ENCODE measurements around the gene NAALADL2.
"Not testable (repeated sequence)": the region's sequence is repeated elsewhere in the genome, so short reads cannot be mapped to it uniquely, and the experiment has no call there.

Gene NAALADL2

DNA sequence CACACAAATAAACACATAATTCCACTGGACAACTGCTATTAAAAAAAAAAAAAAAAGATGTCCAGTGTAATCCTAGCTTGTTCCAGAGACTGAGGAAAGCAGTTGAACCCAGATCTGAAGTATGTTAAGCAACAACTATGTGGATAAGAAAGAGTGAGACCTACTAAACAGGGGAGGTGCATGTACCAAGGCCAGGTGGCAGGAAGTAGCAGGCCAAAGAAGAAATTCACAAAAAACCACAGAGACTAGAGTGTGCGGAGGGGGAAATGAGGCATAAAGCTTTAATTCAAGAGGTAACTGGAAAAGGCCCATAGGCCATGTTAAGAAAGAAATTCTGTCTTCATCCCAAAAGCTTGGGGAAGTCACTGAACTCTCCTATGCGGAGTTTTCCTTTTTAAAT, 490.0 kb downstream of the NAALADL2 start:
- in situ Hi-C loops (cut with HindIII; ENCODE audit: low pct_ligation_motif_present, low pct_unique_long_range_greater_than_20kb, low sequenced_read_pairs) = no loop called here
- no peak for DNase-seq

DNA sequence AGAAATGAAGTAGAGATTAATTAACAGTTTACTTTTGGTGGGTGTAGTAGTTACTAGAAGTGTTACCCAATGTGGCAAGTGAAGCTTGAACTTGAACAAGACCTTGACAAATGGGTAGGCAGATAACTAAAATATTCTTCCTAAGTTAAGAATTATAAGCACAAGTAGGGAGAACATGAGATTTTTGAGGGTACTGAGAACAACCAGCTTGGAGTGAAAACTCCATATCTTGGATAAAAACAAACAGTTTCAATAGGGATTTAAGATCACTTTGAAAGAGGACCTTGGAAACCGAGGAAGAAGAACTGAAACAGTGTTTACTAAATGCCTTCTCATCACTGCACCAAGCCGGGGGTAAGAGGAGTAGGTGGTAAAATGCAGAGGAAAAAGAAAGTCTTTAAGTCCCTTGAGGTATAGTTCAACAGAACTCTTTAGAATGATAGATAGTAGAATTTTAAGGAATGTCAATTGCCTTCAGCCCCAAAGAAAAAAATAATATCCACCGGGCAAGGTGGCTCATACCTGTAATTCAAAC, 496.7 kb downstream of the NAALADL2 start:
- in situ Hi-C loops (cut with HindIII; ENCODE audit: low pct_ligation_motif_present, low pct_unique_long_range_greater_than_20kb, low sequenced_read_pairs) = no loop called here
- no peak for DNase-seq

DNA sequence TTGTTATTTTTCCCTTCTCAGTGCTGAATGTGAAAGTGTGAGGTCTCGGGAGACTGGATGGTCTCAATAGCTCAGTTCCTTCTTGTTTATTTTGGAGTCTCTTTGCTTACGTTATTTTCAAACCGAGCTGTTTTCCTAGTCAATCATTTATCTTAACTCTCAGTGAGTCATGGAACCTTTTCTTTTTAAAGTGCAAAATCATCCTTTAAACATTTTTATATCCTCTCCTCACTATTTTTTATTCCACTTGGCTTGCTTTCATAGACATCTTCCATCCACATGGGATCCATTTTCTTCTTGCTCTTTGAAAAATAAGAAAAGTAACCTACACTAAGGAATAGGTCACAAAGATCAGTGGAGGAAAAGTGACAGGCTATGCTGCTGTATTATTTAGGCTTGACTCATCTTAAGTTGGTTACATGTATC, 497.8 kb downstream of the NAALADL2 start:
- peak; percentile 6 for DNase-seq
- in situ Hi-C loops (cut with HindIII; ENCODE audit: low pct_ligation_motif_present, low pct_unique_long_range_greater_than_20kb, low sequenced_read_pairs) = no loop called here

DNA sequence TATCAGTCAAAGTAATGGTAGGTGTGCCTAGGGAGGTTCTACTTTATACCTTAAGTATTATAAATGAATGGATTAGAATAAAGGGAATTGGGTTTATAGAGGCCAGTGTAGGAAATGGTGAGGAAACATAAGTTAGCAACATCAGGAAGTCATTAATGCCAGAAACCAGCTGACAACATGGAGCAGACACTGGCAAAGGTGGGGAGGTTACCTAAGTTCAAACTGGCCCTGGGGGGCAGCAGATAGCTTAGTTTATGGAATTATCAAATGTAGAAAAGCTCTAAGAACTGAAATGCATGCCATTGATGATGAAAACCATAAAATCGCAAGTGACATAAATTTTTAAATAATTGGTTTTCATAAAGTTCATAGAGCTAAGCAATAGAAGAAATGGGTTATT, 498.6 kb downstream of the NAALADL2 start:
- in situ Hi-C loops (cut with HindIII; ENCODE audit: low pct_ligation_motif_present, low pct_unique_long_range_greater_than_20kb, low sequenced_read_pairs) = no loop called here
- DNase-seq = no peak

DNA sequence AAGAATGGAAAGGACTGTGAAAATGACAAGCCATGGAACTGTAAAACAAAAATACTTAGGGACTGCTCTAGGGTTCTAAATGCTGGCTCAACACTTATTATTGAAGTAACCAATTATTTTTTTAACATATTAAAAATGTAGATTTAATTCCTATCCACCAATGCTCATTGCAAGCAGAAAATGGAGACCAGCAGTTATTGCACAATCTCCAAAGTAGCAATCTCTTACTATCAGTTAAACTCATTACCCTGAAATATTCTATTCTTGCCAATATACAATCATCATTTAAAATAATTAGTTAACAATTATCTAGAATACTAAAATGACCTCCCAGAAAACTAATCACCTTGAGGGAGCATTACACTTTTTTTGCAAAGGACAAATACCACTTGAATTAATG, 499.8 kb downstream of the NAALADL2 start:
- no peak for DNase-seq
- in situ Hi-C loops (cut with HindIII; ENCODE audit: low pct_ligation_motif_present, low pct_unique_long_range_greater_than_20kb, low sequenced_read_pairs) = no loop called here

DNA sequence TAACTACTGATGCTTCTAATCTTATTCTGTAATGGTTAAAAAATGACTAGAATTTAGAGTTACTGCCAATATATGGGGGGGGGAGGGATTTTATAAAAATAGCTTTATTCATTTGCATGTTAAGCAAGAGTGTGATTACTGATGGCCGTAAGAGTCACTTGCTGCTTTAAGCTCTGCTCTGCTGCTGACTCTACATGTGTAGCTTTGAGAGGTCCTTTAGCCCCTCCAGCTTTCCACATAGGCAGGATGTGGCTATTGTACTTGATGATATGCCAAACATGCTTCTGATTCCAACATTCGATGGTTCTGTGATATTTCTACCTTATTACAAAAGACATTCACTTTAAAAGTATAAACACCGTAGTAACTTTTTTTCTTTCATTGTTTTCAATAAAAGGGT, 511.3 kb downstream of the NAALADL2 start:
- in situ Hi-C loops (cut with HindIII; ENCODE audit: low pct_ligation_motif_present, low pct_unique_long_range_greater_than_20kb, low sequenced_read_pairs); DNase-seq: not testable (repeated sequence)

DNA sequence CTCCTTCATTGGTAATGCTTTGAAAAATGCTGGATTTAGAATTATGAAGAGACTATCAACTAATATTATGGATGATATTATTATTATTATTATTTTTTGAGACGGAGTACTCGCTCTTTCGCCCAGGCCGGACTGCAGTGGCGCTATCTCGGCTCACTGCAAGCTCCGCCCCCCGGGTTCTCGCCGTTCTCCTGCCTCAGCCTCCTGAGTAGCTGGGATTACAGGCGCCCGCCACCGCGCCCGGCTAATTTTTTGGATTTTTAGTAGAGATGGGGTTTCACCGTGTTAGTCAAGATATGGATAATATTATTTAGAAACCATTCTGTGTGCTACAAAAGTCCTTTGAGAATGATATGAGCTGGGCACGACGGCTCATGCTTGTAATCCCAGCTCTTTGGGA, 512.1 kb downstream of the NAALADL2 start:
- in situ Hi-C loops (cut with HindIII; ENCODE audit: low pct_ligation_motif_present, low pct_unique_long_range_greater_than_20kb, low sequenced_read_pairs); DNase-seq: not testable (repeated sequence)

DNA sequence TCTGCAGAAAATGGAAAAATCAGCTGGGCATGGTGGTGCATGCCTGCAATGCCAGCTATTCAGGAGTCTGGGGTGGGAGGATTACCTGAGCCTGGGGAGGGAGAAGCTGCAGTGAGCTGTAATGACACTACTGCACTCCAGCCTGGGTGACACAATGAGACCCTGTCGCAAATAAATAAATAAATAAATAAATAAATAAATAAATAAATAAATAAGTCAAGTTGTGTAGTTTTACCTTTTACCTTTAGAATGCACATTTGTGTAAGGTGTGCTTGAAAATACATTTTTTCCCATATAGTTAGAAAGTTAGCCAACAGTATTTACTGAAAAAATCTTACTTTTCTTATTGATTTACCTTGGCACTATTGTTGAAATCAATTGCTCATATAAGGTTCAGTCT, 515.6 kb downstream of the NAALADL2 start:
- in situ Hi-C loops (cut with HindIII; ENCODE audit: low pct_ligation_motif_present, low pct_unique_long_range_greater_than_20kb, low sequenced_read_pairs) = no loop called here
- DNase-seq = no peak

DNA sequence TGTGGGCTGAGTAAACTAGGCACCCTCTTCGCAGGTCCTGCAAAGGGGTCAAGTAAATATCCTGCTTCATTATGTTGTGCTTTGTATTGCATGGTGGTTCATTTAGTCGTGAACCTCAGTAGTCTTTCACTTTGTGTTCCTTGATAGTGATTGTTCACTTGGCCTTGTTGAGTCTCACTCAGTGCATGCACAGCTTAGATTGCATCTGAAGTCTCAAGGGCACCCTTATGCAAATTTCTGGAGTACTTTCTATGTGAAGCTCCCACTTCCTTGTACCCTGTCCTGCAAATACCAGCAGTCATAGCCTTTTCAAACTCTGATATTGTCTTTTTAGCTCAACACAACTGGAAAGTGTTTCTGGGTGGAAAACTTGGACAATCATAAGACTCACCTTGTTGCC, 519.2 kb downstream of the NAALADL2 start:
- in situ Hi-C loops (cut with HindIII; ENCODE audit: low pct_ligation_motif_present, low pct_unique_long_range_greater_than_20kb, low sequenced_read_pairs) = no loop called here
- no peak for DNase-seq

DNA sequence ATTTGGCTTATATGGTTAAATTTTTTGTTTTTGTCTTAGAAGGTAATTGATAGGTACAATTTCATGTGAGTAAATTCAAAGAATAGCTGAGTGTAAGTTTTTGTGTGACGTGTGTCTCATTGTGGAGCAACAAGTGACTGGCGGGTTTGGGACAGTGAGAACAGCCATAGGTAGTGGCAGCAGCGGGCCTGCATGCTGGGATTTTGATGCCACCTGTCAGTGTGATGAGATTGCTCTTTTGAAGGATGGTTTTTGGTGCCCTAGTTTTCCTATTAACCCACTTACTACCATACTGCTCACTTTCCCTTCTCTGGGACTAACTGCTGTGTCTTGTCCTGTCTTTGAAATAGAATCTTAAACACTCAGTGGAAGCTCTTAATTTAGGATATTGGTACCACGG, 522.6 kb downstream of the NAALADL2 start:
- no peak for DNase-seq
- in situ Hi-C loops (cut with HindIII; ENCODE audit: low pct_ligation_motif_present, low pct_unique_long_range_greater_than_20kb, low sequenced_read_pairs) = no loop called here

DNA sequence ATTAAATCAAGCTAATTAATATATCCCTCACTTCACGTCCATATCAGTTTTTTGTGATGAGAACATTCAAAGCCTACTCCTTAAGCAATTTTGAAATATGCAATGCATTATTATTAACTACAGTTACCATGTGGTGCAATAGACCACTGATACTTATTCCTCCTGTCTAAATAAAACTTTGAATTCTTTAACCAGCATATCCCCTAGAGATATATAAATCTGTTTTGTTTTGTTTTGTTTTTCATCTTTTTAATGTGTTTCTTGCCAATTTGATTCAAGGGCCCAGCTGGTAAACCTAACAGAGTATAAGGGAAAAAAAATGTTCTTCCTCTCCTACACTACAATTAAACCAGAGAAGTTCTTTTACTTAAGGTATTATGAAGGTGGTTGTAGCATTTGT, 524.2 kb downstream of the NAALADL2 start:
- in situ Hi-C loops (cut with HindIII; ENCODE audit: low pct_ligation_motif_present, low pct_unique_long_range_greater_than_20kb, low sequenced_read_pairs) = no loop called here
- DNase-seq = no peak

DNA sequence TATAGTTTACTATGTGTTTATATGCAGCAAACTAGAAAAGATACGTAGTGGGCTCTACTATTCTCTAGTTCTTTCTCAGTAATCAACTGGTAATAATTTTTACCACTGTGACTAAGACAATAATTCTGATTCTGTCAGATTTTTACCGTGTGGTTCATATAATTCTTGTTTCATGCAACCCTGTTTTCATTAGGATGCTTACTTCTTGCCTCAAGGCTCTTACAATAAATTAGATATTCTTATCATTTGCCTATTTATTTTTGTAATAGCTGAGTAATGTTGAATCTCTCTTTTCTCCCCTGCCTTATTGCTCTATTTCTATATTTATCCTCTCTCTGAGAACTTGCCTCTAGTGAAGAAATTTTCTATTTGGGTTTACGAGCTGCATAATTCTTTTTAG, 524.7 kb downstream of the NAALADL2 start:
- DNase-seq = no peak
- in situ Hi-C loops (cut with HindIII; ENCODE audit: low pct_ligation_motif_present, low pct_unique_long_range_greater_than_20kb, low sequenced_read_pairs) = no loop called here

DNA sequence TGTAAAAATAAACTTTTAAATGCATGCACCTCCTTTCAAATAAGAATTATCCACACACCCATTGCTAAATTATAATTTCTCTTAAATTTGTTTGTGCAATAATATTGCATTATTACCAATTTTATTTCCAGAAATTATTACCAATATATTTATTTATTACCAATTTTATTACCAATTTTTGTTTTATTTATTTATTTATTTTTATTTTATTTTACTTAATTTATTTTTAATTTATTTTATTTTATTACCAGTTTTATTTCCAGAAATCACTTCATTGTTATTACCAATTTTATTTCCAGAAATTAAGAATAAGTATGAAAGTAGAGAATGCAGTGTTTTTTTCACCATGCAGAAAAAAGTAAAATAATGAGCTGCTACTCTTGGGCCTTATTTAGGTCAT, 525.4 kb downstream of the NAALADL2 start:
- no peak for DNase-seq
- in situ Hi-C loops (cut with HindIII; ENCODE audit: low pct_ligation_motif_present, low pct_unique_long_range_greater_than_20kb, low sequenced_read_pairs) = no loop called here

DNA sequence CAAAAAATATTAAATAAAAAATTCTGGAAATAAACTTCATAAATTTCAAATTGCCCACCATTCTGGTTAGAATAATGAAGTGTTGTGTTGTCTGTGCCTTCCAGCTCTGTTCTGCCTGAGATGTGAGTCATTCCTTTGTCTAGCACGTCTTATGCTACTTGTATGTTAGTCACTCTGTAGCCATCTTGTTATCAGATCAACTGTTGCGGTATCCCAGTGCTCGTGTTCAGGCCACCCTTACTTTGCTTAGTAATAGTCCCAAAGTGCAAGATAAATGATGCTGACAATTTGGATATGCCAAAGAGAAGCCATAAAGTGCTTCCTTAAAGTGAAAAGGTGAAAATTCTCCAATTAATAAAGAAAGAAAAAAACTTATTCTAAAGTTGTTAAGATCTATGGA, 527.5 kb downstream of the NAALADL2 start:
- no peak for DNase-seq
- in situ Hi-C loops (cut with HindIII; ENCODE audit: low pct_ligation_motif_present, low pct_unique_long_range_greater_than_20kb, low sequenced_read_pairs) = no loop called here

DNA sequence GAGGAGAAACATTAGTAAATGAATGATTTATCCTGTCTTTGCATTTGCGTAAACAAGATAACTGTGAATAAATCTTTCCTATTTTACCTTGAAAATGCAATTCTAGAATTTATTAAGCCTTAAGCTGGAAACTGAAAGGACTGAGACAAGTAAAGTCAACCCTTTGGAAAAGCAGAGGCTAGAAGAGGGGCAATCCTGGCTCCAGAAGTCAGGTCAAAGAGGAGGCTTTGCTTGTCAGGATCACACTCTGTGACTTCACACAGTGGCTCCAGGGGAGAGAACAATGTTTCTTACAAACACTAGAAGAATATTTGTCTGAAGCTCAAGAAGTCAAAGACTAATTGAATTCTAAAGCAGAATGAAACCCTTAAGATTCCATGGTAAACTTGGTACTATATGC, 530.4 kb downstream of the NAALADL2 start:
- no peak for DNase-seq
- in situ Hi-C loops (cut with HindIII; ENCODE audit: low pct_ligation_motif_present, low pct_unique_long_range_greater_than_20kb, low sequenced_read_pairs) = no loop called here

DNA sequence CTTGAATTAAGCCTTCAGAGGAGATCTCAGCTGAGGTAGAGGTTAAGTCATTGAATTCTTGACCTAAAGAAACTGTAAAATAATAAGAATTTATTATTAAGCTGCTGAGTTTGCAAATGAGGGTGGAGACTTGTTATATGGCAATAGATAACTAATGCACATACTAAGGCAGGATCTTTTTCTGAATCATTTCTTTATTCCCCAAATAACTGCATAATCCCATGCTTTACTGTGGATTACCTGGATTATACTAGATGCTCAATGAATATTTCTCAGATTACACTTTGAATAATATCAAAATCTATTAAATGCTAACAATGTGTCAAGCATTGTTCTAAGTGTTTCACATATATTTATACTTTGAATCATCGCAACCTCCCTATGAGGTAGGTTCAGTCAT, 532.5 kb downstream of the NAALADL2 start:
- in situ Hi-C loops (cut with HindIII; ENCODE audit: low pct_ligation_motif_present, low pct_unique_long_range_greater_than_20kb, low sequenced_read_pairs) = no loop called here
- DNase-seq = no peak

DNA sequence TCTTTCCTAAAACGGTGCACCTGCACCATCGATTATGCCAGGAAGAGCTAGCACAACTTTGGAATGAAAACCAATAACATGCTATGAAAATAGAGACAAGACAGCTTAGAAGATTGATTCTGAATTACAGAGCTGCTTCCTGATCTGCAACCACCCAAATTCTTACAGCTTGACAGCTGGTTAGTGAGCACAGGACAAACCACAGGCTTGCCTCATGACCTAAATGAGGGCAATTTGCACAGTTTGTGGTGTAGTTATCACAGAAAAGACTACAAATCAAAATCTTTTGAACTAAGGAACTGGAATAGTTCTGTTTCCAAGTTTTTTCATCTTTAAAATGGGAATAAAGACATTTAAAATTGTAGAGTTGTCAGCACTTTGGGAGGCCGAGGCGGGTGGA, 533.5 kb downstream of the NAALADL2 start:
- in situ Hi-C loops (cut with HindIII; ENCODE audit: low pct_ligation_motif_present, low pct_unique_long_range_greater_than_20kb, low sequenced_read_pairs) = no loop called here
- DNase-seq = no peak

DNA sequence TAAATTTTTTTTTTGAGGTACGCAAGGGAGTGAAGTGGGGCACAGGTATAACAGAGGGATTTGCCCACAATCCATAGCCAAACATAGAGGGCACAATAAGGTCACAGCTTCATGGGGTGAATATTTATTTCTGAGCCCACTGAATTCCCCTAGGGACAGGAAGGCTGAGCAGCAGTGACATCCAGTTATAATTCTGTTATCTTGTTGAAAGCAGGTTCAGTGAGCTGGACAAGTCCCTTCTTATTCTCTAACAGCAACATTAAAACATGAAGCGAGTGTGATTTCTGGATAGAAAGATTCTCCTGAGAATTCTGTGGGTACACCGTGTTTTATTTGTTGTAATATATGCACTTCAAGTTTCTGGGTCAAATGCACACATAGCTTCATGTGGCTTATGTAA, 538.2 kb downstream of the NAALADL2 start:
- in situ Hi-C loops (cut with HindIII; ENCODE audit: low pct_ligation_motif_present, low pct_unique_long_range_greater_than_20kb, low sequenced_read_pairs) = no loop called here
- no peak for DNase-seq

DNA sequence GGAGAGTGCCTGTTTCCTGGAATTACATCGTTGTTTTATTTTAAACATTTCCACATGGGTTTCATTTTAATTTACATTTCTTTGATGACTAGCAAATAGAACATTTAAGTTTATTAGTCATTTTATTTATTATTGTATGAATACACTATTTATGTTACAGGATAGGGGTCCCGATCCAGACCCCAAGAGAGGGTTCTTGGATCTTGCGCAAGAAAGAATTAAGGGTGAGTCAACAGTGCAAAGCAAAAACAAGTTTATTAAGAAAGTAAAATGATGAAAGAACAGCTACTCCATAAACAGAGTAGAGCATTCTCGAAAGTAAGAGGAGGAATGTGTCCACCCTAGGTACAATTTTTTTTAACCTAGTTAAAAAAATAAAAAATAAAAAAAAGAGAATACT, 539.5 kb downstream of the NAALADL2 start:
- no peak for DNase-seq
- in situ Hi-C loops (cut with HindIII; ENCODE audit: low pct_ligation_motif_present, low pct_unique_long_range_greater_than_20kb, low sequenced_read_pairs) = no loop called here

DNA sequence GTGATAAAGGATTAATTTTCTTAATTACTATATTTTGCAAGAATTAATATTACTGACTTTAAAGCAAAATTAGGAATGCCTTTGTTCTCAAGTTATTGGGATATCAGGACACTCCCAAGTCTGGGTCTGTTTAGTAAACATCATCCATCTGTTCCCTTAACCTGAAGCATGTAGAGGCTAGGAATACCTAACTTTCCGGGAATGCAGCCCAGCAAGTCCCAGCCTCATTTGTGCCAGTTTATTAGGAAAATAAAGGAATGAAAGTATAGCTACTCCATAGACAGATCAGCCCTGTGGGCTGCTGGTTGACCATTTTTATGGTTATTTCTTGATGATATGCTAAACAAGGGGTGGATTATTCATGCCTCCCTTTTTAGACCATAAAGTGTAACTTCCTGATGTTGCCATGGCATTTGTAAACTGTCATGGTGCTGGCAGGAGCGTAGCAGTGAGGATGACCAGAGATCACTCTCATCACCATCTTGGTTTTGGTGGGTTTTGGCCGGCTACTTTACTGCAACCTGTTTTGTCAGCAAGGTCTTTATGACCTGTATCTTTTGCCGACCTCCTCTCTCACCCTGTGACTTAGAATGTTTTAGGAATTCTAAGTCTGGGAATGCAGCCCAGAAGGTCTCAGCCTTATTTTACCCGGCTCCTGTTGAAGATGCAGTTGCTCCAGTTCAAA, 540.2 kb downstream of the NAALADL2 start:
- in situ Hi-C loops (cut with HindIII; ENCODE audit: low pct_ligation_motif_present, low pct_unique_long_range_greater_than_20kb, low sequenced_read_pairs) = no loop called here

DNA sequence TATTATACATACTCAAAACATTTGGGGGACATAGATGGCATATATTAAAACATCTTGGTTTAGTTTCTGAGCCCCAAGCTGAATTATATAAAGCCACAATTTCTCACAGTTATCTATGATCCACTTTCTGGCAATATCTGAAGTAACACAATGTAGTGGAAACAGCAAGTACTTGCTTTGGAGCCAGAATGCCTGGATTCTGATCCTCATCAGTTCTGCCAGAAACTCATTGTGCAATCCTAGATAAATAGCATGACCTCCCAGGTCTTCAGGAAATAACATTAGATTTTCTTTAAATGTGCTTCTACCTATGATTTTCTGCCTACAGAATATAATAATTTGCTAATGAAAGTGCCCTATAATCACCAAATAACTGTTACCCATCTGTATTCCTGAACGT, 544.9 kb downstream of the NAALADL2 start:
- no peak for DNase-seq
- in situ Hi-C loops (cut with HindIII; ENCODE audit: low pct_ligation_motif_present, low pct_unique_long_range_greater_than_20kb, low sequenced_read_pairs) = no loop called here

More for the DNA sequence above, 540.2 kb downstream of the NAALADL2 start:
- no peak for DNase-seq

All from ACHN (cell line).